Fibroblast of the conjunctiva (primary cell): ENCODE measurements around the gene MATK.
"Not testable (repeated sequence)": the region's sequence is repeated elsewhere in the genome, so short reads cannot be mapped to it uniquely, and the experiment has no call there.

ENCODE experiments used
- DNase-seq: peaks from one replicate; pipeline ENCODE4 v3.0.0-alpha.2; 2010; ENCODE audit warnings: low read depth

Gene MATK

DNA sequence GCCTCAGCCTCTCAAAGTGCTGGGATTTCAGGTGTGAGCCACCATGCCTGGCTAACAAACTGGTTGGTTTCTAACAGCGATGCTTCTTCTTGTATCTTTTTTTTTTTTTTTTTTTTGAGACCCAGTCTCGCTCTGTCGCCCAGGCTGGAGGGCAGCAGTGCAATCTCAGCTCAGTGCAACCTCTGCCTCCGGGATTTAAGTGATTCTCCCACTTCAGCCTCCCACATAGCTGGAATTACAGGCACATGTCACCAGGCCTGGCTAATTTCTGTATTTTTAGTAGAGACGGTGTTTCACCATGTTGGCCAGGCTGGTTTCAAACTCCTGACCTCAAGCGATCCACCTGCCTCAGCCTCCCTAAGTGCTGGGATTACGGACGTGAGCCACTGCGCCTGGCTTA lies 30.0 kb upstream of the MATK start:
- not testable (repeated sequence) for DNase-seq

DNA sequence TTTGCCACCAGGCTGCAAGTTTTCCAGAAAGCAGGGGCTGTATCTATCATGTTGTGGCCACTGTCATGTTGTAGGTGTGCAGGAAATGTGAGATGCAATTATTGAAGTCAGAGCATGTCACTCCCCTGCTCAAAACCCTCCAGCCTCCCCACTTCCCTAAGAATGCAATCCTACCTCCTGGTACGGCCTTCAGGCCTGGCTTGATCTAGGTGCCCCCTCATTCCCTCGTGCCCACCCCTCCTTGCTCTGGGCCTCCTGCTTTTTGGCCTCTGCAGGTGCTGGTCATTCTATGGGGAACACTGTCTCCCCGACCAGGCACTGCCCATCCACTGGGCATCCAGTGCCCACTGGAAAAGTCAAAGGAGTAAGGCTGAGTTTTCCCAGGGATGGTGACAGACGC lies 28.5 kb upstream of the MATK start:
- DNase-seq: no peak

DNA sequence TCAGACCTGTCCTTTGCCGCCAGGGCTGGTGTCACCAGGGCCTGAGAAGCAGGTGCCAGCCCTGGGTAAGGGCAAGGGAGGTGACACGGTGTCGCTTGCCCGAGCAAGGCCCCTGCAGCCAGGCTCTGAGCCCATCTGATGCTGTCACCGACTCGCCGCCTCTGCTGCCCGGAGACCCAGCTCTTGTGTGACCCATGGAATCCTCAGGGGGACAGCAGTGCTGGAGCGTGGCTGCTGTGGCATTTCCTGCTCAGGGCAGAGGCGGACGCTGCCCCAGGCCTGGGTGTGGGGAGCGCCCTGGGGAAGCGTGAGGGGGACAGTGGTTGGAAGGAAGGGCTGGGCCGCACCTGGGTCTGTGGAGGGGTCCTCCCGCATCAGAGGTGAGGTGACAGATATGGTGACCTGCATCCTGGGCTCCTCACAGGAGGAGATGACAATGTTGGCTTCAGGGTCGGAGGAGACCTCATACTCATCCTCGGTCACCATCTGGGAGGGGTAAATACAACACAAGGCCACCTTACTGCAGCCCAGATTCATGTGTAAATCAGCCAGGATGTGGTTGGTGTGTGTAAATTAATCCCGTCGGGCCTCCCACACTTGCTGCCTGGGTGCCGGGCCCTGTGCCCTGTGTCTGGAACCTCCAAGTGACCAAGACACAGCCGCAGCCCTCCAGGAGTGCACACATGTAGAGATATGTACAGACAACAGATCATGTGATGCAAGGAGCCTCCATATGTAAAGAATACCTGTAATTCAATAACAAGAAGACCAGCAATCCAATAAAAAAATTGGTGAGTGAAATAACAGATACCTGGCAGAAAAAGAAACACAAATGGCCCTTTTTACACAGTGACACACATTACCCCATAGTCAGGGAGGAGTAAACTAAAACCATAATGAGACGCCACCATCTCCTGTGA lies 27.6 kb upstream of the MATK start:
- DNase-seq: no peak

DNA sequence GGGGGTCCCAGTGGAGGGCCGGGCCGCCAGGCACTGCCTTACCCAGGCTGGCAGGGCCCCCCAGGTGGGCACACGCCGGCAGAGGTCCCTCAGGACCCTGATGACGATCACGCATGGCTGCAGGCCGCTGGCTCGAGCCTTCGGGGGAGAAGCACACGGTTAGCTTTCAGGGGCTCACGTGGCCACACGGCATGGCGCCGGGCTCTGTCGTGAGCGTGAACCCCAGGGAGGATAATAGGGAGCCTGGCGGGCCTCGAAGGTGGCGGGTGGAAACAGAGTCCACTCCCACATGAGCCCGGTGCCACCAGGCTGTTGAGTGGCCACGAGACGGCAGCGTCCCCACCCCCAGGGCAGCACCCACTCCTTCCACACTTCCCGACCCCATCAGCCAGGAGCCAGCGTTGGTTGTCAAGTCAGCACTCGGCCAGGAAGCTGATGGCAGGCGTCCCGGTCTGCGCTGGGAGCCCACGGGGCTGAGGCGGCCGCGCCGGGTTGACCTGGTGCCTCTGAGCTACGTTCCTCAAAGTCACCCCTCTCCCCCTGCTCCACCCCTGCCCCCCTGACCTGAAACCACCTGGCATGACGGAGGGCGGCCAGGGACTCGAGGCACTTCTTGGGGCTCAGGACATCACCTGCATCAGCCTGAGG lies 24.7 kb upstream of the MATK start:
- no peak for DNase-seq

DNA sequence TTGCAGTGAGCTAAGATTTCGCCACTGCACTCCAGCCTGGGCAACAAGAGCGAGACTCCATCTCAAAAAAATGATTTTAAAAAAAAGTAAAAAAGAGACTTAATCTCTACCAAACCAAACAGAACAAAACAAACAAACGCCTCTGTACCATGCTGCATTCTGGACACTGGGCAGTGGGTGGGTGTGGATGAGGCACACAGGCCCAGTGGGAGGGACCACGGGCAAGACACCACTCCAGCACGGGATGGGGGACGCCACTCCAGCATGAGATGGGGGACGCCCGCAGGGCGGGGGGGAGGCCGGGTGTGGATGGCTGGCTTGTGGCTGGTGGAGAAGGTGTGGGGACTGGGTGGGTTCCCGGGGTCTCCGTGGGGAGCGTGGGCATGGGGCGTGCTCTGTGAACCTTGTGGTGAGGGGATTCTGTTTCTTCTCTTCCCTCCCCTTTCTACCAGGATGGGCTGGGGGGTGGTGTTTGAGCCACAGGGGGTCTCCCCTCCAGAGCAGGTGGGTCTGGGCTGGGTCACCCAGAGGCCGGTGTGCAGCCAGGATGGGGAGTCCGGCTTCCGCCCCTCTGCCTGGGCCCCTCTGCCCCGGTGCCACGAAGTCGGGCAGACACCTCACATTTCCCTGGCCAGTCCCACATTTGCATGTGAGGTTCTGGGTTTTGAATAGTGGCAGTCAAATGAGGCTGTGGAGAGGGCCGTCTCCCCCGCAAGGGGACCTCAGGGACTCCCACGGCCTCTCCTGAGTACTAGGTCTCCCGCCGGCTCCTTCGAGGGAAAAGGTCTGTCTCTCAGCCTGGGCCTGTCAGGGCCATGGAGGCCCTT lies 23.9 kb upstream of the MATK start:
- DNase-seq: no peak

DNA sequence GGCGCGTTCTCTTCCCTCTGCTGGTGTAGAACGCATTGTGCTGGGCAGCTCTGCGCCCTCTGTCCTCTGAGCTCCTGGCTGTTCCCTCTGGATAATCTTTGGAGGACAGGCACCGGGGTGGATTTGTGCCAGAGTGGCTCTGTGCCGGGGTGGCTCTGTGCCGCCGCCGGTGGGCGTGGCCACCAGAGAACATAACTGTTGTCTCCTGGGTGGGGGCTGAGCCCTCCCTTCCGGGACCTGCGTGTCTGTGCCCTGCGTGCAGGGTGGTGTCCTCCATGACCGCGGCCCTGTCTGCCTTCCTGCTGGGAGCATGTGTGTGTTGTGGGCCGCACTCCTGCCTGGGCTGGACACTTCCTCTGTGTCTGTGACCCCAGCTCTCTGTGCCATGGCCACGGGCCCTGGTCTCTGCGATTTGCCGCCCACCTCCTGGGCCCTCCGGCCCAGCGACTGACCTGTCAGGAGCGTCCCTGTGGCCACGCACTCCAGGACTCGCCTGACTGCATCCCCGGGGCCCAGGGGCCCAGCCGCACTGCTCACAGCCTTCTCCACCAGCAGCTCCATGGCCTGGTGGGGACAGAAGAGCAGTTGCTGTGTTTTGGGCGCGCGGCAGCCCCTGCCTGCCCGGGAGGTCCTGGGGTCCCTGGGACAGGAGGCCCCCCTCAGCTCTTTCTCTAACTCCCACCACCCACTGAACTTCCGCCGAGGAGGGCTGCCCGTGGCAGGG lies 22.4 kb upstream of the MATK start:
- DNase-seq: no peak

DNA sequence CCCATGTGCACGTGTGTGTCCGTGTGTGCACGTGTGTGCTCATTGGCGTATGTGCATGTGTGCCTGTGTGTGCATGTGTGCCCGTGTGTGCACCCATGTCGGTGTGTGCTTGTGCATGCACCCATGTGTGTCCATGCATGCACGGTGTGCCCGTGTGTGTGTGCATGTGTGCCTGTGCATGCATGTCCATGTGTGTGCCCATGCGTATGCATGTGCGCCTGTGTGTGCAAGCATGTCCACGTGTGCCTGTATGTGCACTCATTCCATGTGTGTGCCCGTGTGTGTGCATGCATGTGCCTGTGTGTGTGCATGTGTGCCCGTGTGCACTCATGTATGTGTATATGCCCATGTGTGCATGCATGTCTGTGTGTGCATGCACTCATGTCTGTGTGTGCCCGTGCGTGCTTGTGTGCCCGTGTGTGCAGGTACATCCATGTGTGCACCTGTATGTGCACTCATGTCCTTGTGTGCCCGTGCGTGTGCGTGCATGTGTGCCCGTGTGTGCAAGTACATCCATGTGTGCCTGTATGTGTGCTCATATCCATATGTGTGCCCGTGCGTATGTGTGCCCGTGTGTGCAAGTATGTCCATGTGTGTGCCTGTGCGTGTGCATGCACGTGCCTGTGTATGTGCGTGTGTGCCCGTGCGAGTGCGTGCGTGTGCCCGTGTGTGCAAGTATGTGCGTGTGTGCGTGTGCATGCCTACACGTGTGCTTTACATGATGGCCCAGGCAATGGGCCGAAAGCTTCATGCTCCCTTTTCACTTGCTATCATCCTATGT lies 21.6 kb upstream of the MATK start:
- no peak for DNase-seq

DNA sequence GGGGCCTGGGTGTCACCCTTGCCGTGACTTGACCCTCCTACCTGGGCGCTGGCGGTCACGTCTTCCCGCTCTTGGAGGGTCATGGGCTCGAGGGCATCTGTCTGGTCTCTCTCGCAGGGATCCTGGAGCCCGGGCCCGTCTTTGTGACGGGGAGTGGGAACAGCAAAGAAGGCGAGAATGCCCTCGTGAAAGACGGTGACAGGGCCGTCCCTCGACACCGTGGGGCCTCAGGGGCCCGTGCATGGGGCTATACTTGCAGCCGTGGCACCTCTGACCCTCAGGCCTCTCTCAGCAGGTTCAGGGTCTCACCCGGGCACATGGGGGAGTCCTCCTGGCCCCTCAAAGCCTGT lies 20.9 kb upstream of the MATK start:
- DNase-seq: no peak

DNA sequence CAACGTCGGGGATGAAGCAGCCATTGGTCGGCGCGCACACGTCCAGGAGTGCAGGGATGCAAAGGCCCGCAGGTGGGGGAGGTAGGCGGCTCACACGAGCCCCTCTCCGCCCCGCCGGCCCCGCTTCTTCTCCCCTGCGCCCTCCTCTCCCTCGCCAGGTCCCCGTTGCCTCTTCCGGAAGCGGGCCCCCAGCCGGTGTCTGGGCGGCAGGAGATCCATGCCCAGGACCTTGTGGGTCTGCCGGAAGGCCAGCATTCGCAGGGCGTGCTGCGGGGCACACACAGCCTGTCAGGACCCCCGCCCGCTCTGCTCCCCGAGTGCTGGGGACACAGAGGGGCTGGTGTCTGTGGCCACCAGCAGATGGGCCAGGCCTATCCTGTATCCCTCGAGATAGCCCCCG lies 19.7 kb upstream of the MATK start:
- no peak for DNase-seq

DNA sequence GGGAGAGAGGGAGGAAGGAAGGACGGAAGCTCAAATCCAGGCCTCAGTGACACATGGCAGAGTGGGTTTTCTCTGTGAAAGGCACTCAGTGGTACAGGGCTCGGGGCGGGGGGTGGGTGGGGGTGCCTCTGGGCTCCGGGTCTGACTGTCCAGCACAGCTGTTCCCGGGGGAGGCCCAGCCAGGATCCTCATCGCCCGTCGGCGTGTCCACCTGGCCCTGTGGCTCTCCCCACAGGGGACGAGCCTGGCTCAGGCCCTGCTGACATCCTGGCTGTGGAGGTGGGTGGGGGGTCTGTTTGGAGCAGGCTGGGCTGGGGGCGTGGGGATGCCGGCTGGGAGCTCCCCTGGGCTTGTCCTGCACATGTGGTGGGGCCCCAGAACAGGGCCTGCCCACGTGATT lies 18.2 kb upstream of the MATK start:
- DNase-seq: no peak

DNA sequence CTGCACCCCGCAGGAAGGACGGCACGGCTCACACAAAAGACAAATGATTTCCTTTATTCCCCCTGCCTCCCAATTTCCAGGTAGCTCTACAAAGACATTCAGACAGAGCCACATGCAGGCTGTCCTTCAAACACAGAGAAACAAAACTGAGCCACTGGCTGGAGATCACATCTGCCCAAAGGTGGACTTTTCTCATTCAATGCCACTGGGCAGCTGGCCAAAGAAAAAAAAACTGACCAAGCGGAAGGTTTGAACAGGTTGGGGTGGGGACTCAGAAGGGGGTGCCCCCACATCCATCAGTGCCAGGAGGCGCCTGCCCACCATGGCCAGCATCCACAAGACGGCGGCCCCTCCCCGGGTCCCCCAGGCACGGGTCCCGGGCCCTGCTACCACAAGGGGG lies 17.8 kb upstream of the MATK start:
- DNase-seq: no peak

DNA sequence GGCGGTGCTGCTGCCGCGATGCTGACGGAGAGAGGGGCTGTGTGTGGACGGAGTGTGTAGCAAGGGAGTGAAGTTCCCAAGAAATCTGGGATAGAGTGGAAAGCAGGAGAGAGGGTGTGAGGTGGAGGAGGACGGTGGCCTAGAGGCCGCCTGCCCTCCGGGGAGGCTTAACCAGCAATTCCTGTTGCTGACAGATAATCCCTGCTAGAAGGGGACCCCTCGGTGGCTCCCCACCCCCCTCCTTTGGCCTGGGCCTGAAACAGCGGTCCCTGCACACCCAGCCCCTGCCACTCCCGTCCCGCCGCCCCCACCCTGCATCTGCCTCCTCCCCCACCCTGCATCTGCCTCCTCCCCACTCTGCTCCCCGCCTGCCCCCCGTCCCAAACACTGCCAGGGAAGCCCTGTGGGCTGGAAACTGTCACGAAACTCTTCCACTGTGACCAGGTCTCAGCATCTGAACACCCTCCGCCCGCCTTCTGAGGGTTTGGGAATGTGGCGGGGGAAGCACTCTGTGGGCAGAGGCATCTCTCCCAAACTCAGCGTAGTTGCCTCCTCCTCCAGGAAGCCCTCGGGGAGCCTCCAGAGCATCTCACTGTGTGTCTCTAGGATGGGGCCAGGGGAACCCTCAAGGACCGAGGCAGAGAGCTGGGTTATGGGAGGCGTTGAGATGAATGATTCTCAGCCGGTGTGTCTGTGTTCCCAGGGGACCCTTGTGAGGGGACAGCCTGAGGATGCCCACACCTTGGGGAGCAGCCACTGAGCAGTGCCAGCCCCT lies 17.1 kb upstream of the MATK start:
- no peak for DNase-seq

DNA sequence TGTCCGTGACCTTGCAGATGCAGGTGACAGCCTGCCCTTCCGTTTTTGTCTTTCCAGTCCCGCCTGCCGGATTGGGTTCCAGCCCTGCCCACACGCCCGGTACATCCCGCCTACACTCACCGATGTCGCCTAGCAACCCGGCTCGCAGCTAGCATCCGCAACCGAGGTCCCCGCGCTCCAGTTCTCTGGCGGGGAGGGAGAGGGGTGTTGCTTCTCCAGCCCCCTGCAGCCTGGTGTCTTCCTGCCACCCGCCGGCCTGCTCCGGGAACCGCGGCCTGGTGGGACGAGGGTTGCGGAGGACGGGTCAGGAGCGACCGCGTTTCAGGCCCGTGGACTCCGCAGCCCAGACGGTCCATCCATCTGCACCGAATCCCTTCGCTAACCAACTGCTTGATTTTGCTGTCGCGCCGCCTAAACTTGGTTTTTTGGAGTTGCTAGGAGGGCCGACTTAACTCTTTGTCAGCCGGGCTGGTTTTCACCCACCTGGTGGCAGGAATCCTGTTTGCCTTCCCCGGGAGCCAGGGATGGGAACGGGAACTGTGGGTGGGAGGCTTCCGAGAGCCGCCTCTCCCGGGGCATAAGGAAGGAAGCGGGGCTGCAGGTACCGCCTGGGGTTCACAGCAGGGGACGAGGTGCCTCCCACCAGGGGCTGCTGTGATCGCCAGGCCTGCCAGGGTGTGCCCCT lies 15.4 kb upstream of the MATK start:
- no peak for DNase-seq

DNA sequence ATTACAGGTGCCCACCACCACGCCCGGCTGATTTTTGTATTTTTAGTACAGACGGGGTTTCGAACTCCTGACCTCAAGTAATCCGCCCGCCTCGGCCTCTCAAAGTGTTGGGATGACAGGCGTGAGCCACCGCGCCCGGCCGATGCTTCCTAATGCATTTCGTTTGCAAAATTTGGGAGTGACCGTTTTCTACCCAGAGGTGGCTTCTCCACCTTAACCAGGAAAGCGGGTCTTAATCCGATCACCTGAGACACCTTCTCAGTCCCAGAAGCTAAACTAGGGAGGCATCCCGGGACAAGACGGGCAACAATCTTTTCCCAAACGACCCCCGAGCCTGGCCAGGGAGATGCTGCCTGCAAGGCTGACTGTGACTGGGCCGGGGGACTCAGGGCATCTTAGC lies 14.8 kb upstream of the MATK start:
- DNase-seq: no peak

DNA sequence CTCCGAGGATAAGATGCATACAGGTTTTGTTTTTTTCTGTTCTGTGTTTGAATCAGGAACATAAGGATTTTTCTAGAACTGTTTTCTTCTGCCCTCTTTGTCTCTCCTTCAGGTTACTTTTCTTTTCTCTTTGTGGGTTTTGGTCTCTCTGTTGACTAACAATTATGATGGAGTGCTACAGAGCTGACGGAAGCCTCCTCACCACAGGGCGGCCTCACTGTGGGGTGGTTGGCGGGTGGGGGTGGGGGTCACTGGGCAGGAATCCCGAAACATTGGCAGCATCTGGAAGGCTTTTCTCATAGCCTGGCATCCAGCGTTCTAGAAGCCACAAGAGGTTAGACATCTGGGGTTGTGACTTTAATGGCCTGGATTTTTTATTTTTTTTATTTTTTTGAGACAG lies 12.0 kb upstream of the MATK start:
- DNase-seq: no peak

DNA sequence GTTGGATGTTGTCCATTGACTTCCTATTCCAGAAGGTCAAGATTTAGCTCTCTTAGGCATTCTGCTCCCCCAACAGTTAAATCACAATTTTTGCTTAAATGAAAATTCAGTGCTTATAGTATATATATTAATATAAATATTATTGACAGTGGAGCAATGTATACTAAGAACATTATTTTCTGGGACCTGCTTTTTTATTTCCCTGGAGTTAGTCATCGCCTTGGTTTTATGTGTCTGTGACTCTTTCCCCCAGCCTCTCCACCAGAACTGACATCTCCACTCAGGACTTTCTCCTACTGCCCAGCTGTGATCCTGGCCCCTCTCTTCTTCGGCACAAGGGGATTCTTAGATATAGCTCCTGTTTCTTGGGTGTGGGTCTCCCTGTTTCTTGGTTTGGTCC lies 10.2 kb upstream of the MATK start:
- DNase-seq: no peak

DNA sequence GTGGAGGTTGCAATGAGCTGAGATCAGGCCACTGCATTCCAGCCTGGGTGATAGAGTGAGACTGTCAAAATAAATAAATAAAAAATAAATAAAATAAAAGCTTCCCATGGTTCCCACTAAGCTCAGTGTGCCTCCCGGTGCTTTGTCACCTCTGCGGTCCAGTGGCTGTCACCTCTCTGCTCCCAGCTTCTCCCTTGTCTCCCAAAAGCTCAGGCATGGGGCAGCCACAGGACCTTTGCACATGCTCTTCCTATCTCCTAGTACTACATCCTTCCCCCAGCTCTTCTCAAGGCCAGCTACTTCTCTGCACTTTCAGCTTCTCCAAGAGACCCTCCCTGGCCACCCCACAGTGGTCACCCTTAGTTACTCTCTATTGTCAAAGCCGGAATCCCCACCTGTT lies 7.6 kb upstream of the MATK start:
- DNase-seq: no peak

DNA sequence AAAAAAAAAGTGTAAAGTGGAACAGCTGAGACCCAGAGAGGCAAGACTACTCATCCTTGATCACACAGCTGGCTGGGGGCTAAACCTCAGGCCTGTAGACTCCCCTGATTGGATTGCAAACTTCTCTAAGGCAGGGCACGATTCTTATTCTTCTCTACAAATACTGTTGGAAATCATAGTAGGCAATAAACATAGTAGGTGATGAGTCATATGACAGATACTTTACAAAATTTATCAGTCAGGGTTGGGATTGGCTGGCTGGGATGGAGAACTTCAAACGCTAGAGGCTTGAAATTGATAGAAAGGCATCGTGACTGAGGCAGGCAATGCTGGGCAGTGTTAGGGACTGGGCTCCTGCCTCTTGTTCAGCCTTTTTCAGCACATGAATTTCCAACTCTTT lies 5.9 kb upstream of the MATK start:
- DNase-seq: no peak

DNA sequence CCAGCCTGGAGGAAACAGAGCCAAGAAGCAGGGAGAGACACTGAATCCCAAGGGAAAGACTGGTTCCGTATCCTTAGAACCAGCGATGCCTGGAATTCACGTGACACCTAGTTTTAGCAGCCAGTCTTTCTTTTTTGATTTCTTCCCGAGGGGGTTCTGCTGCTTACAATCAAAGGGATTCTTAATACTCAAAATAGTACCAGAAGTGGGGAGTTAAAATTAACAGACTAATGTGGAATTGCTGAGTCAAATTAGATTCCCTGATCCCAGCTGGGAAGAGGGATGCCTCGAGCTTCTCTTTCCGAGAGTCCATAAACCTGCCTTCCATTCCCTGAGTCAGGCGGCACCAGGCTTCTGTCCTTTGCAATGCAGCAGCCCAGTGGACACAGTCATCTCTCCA lies 4.8 kb upstream of the MATK start:
- DNase-seq: no peak

DNA sequence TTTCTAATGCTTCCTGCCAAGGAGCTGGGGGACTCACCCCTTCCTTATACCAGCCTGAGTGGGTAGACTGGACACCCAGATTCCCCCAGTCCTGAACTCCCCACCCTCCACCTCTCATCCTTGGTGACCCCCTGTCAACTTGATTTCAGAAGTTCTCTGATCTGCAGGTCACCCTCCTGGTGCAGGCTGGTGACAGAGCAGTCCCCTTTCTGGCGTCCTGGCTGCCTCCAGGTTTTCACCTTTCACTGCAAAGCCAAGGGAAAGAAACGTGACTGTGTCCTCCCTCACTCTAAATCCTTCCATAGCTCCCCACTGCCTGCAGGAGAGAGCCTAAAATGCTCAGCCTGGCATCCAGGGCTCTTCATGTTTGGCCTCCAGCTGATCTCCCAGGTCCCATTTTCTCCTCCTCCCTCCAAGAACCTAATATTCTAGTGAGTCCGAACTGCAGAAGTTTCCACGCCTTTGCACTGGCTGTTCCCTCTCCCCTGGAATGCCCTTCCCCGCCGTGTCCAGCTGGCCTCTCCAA lies 4.1 kb upstream of the MATK start:
- no peak for DNase-seq
